NCI-H146 treated with DMSO at 0.1 percent for 48 hours (cell line): ENCODE data around the gene ANXA2.

Source experiments
- DNase-seq: peaks from one replicate; lab custom pipeline; 2025; ENCODE audit not compliant: unreplicated experiment; lab: John Stamatoyannopoulos, UW

The ANXA2 gene

DNA sequence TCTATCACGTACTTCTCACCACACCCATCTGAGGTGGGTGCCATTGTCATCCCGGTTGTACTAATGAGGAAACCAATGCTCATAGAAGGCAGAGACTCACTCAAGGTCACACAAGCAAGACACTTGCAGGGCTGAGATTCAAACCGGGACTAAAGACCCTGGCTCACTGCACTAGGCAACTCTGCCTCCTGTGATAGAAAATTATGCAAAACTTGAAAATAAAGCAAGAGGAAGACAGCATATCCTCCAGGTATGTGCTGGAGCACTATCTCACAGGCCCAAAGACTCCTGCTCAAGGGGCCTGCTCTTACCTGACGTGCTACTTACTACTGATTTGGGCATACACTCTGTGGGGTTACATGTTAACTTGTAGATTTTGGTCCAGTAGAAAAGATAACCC is 25.6 kb downstream of the ANXA2 start:
- no peak for DNase-seq

- DNase-seq, result no peak
Observed at GRCh38 chr15:60371175-60372051, 26.4 kb downstream of the ANXA2 start.

DNA sequence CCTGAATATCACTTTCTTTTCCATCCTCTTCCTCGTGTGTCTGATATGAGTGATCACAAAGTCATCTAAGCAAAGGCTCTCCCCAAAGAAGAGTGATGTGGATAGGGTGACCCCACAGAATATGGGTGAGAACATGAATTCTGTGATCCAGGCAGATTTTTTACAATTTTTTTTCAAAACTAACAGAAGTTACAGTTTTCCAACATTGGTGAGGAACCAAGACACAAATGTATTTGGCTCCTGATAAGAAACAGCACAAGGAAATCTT is 27.0 kb downstream of the ANXA2 start:
- DNase-seq, result no peak

DNA sequence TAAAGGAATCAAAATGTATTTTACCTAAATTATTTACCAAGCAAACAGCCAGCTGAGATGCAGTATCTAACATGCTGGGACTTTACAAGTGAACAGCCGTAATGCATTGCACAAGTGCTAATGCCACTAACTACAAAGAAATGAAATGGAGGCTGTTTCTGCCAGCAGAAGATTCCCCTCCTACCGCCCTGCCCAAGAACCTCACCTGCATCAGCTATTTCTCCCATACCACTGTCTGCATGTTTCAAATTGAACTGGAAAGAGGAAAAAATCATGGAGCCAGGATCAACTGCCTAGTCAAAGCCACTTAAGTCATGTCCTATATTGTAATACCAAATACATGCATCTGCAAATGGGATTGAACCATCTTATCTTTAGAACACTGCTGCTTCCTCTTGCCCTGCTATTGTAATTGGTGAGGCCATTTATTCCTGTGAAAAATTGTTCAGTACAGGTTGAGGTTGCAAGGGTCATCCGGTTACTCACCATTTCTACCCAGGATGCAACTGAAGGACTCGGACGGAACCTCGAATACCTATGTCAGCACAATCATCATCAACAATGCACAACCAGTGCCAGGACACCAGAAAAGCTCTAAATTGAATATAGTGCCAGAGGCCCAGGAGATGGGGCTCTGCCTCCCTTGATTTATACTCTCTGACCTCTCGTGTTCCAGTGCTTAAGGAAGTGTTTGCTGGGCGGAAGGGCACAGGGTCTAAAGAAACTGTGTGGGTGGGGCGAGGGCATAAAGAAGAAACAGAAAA is 27.5 kb downstream of the ANXA2 start:
- DNase-seq, result no peak

DNA sequence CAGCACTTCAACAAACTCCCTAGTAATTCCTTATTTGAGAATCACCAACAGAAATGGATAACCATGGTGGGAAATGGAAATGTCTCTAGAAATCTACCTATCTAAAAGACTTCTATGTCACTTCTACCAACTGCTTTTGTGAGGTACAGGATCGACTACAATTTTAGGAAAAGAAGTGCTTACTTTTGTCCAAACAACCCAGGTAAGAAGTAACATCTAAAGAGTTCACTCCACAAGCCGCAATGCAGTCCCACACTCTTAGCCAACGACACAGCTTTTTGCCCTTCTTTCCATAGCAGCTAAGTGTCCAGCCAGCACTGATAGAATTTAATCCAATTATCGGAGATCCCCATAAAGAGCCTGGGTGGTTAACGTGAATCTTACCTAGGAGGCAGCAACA is 28.1 kb downstream of the ANXA2 start:
- DNase-seq, result no peak

GRCh38 chr15:60364612-60364924 is 33.2 kb downstream of the ANXA2 start:
- DNase-seq, result no peak

DNA sequence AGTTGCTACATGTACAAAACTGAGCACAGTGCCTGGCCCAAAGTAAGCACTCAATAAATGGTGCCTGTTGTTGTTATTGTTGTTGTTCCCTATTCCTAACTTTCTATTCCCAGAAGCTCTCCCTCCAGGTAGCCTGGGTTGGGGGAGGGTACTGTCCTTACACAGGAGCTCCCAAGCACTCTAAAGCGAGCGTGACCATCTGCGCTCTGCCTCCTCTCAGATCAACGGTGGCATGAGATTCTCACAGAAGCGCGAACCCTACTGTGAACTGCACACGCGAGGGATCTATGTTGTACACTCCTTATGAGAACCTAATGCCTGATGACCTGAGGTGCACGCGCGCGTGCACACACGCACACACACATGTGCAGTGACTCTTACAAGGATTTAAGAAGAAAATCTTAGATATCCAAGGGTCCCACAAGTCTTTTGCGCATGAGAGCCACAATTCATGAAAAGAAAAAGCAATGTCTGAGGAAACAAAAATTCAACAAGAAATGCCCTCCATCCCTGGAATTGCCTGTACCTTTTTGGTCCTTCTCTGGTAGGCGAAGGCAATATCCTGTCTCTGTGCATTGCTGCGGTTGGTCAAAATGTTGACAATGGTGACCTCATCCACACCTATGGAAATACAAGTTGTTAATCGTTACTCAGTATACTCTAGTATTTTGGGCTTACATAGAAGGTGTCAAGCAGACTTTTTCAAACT is 33.7 kb downstream of the ANXA2 start:
- DNase-seq, result no peak

- DNase-seq, result no peak
Observed at GRCh38 chr15:60363087-60363549, 34.7 kb downstream of the ANXA2 start.

DNA sequence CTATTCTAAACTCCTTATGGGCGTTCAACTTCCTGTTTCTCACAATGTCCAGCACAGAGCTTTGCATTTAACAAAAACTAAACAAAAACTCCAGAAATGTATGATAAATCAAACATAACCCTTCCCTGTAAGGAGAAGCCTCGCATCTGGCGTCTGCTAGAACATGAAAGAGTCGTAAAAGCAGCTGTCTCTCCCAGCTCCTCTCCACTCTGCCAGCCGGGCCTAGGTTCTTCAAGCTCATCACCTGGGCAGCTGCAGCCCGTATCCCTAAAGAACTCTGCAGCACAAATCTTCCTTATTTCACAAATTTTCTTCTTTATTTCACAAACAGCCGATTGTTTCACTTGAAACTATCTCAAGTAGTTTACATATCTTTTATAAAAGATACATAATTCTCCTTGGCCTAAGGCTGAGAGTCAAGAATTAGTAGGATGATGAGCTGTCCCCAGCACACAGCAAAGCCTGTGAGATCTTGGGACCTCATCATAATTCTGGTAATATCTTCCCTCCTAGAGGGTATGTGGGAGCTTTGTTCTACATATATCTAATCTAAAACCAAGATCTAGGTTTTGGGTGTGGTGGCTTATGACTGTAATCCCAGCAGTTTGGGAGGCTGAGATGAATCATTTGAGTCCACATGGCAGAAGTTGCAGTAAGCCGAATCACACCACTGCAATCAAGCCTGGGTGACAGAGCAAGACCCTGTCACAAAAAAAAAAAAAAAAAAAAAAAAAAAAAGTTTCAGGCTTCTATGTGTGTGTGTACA is 35.3 kb downstream of the ANXA2 start:
- no peak for DNase-seq

DNA sequence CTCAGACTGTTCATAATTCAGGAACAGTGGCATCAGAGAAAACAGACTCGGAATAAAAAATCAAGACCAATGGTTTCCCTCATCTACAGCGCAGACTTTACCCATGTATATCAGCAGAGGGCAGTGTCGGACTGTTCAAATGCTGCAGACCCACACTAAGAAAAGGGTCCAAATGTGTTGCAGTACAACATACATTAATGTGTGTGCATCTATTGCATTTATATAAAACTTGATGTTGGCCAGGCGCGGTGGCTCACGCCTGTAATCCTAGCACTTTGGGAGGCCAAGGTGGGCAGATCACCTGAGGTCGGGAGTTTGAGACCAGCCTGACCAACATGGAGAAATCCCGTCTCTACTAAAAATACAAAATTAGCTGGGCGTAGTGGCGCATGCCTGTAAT is 38.0 kb downstream of the ANXA2 start:
- peak; percentile 9 for DNase-seq

DNA sequence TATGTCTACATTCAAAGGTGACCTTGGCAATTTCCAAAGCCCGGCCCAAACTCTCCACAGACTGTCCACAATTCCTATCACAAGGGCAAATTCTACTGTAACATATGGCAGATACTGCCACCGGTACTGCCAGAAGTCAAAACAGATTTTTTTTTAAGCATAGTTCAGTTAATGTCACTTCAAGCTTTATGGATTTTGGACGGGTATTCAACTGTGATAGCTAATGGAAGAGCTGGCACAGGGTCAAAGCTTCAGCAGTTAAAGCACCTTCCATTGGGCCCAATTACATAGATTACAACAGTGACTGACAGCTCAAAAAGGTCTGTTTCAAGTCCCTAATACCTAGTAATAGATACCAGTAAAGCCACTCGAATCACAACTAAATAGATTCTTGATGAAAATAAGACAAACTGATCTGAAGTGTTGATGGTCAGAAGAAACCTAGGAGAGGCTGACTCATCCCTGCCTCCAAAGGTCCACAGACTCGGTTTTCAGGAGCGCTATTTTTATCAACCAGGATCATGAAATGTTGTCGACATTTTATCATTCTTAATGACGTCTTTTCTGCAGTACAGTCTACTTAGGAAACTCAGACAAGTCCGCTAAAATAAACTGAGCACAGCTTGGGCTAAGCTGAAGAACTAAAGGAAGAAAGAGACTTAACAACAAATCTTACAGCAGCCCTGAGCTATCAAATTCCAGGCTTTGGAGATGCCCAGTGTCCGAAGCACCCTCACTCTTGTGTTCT is 38.7 kb downstream of the ANXA2 start:
- DNase-seq, result no peak

DNA sequence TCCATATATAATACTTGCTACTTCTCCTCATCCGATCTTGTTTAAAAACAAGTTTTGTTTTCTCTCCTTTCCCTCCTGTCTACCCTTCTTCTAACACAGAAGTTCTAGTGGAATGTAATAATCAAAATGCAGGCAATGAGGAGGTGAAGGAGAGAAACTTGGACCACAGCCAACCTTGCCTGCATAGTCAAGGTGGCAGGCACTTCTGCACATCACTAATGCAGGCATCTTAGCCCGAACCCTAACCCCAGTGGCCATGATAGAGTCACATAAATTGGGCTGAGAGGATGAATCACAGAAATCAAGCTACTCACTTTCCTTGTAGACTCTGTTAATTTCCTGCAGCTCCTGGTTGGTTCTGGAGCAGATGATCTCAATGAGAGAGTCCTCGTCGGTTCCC is 41.0 kb downstream of the ANXA2 start:
- DNase-seq, result no peak

DNA sequence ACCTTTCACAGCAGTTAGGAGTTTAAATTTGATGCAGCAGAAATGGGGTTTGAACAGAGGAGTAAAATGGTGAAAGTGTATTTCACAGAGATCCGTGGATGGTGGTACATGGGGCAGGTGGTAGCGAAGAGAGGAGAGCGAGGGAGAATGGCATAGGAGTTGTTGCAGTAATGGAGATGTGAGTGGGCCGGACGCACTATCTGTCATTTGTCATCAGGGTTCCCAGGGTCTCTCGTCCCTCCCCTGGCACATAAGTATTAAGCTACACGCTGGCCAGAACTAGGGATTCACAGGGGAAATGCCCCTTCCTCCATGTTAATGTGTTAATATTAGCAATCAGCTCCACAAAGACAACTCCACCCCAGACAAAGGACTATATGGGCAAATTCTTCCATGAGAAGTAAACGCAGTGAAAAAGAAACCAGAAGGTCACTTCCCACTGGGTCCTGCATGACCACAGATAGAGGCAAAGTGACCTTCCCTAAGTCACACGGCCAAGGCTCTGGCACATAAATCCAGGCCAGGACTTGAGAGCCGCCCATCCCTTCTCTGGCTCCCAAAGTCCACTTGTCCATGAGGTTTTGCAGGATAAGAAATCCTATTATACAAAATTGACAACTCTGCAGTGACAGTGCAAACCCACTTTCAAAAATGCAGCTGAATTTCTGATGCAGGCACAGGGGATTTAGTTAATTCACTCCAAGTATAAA is 42.5 kb downstream of the ANXA2 start:
- no peak for DNase-seq

GRCh38 chr15:60353245-60353920 is 44.4 kb downstream of the ANXA2 start:
- no peak for DNase-seq

- no peak for DNase-seq
Observed at GRCh38 chr15:60352525-60352924, 45.3 kb downstream of the ANXA2 start.

- DNase-seq, result no peak
Observed at GRCh38 chr15:60351066-60351465, 46.7 kb downstream of the ANXA2 start.

DNA sequence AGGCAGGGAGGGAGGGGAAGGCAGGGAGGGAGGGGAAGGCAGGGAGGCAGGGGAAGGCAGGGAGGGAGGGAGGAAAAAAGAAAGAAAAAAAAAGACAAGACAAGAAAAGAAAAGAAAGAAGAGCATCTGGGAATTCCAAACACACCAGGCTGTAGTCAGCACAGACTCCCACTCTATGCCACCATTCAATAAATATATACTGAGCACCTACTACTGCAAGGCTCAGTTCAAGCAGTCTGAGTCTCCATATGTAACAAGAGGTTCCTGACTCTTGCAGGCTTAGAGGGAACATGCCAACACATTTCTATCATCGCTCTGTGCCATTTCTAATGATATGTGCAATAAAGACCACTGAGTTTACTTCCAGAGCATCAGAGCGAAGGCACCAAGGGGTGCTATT is 47.7 kb downstream of the ANXA2 start:
- DNase-seq, result no peak

DNA sequence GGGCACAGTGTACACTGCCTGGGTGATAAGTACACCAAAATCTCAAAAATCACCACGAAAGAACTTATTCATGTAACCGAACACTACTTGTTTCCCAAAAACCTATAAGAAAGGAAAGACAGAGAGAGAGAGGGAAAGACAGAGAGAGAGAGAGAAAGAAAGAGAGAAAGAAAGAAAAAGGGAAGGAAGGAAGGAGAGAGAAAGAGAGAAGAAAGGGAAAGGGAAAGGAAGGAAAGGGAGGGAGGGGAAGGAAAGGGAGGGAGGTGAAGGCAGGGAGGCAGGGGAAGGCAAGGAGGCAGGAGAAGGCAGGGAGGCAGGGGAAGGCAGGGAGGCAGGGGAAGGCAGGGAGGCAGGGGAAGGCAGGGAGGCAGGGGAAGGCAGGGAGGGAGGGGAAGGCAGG is 48.2 kb downstream of the ANXA2 start:
- no peak for DNase-seq

DNA sequence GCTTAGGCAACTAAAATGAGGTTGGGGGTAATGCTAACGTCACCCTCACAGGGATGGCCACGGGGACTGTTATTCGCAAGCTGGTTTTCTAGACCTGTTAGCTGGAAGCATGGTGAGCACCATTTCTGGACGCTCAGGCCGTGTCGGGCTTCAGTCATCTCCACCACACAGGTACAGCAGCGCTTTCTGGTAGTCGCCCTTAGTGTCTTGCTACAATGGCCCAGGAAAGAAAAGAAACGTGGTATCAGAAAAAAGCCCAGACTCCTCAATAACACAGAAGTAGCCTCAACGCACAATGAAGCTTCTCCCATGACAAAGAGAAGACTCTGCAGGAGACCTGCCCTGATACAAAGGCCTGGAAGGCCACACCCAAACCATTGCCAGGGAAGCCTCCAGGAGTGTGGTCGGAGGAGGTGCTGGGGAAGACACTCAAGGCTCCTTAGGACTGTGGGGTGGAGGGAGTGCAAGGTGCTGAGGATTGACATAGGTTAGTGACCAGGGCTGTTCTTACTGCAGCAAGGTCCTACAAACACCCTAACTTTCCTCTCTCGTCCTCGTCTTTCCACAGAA is 50.2 kb downstream of the ANXA2 start:
- DNase-seq, result no peak
